ENCODE data around the gene HDAC8. TPM values are rescaled to one million over a fixed set of nuclear protein-coding genes. Genes with fewer than 3 reads are reported as not detected.

HDAC8 gene
- total RNA-seq, 2 experiments from 2014 or later = 5.8 to 6.8 TPM

- POLR2A ChIA-PET = no interaction called here
- H3K36me3 Mint-ChIP-seq (ENCODE audit: low read depth) = peaks cover 17% of the 10 kb centered on the region
- CTCF ChIA-PET = interaction anchor here (1.0 kb wide), 1 partner anchor 296 kb away, joined by 4 read pairs; the partner anchor contains the start of gene RPS4X
- H3K9me3 ChIP-seq (ENCODE audit: control insufficient read depth in 1 of 2, insufficient read depth in 1 of 2, low read length in 2 of 2) = no peaks in the 10 kb centered on the region
- peak overlapping the region; percentile 80 for H3K27ac Mint-ChIP-seq
- no peak overlapping the region for H3K27ac ChIP-seq (ENCODE audit: low read depth in 1 of 2, low read length in 2 of 2)
- peaks cover 7% of the 10 kb centered on the region for H3K36me3 ChIP-seq (ENCODE audit: insufficient read depth, low read length)
- H3K4me3 ChIP-seq (ENCODE audit: low read length) = peak overlapping the region; percentile 88
- DNase-seq (no peak), ATAC-seq (ENCODE audit: poor library complexity) (no peak)
- no peaks in the 10 kb centered on the region for H3K27me3 Mint-ChIP-seq
- no peaks in the 10 kb centered on the region for H3K9me3 Mint-ChIP-seq
- no peaks in the 10 kb centered on the region for H3K4me1 ChIP-seq (ENCODE audit: insufficient read depth, low read length)
- H3K4me1 Mint-ChIP-seq (ENCODE audit: low read depth) = peaks cover 6% of the 10 kb centered on the region
- H3K27me3 ChIP-seq (ENCODE audit: control insufficient read depth in 1 of 2, insufficient read depth in 2 of 2, low read length in 2 of 2) = peaks cover 0 to 4% of the 10 kb centered on the region in 2 experiments
- intact Hi-C loops (cut with DNase I, micrococcal nuclease) = loop anchor here in 1 of 2 experiments (10.0 kb wide), 1 partner anchor 298 kb away; the partner anchor contains the start of gene RPS4X
- peak overlapping the region; percentile 97 for H3K4me3 Mint-ChIP-seq
- TF ChIP-seq CTCF (IDR thresholded peaks at IDR 0.05) = no peak
These were observed 492 bp upstream of the HDAC8 start for GRCh38 chrX:72573158-72573511.

- H3K4me1 ChIP-seq (ENCODE audit: insufficient read depth, low read length) = no peaks in the 10 kb centered on the region
- ChIA-PET POLR2A (no interaction called here), CTCF (no interaction called here)
- H3K9me3 ChIP-seq (ENCODE audit: control insufficient read depth in 1 of 2, insufficient read depth in 1 of 2, low read length in 2 of 2) = no peaks in the 10 kb centered on the region
- Mint-ChIP-seq H3K36me3 (ENCODE audit: low read depth) (peaks cover 41% of the 10 kb centered on the region), H3K4me3 (no peak overlapping the region), H3K4me1 (ENCODE audit: low read depth) (peaks cover 10% of the 10 kb centered on the region), H3K27me3 (no peaks in the 10 kb centered on the region), H3K27ac (no peak overlapping the region), H3K9me3 (no peaks in the 10 kb centered on the region)
- TF ChIP-seq CTCF (IDR thresholded peaks at IDR 0.05) = no peak
- H3K27ac ChIP-seq (ENCODE audit: low read depth in 1 of 2, low read length in 2 of 2) = no peak overlapping the region
- peaks cover 22% of the 10 kb centered on the region for H3K36me3 ChIP-seq (ENCODE audit: insufficient read depth, low read length)
- no peaks in the 10 kb centered on the region for H3K27me3 ChIP-seq (ENCODE audit: control insufficient read depth in 1 of 2, insufficient read depth in 2 of 2, low read length in 2 of 2)
- intact Hi-C loops (cut with DNase I, micrococcal nuclease) = loop anchor here in 1 of 2 experiments (10.0 kb wide), 1 partner anchor 295 kb away; the partner anchor contains the start of gene RPS4X
- DNase-seq = no peak
- H3K4me3 ChIP-seq (ENCODE audit: low read length) = no peak overlapping the region
- ATAC-seq (ENCODE audit: poor library complexity) = no peak
These were observed 2.9 kb downstream of the HDAC8 start for GRCh38 chrX:72569786-72570185.

- no peaks in the 10 kb centered on the region for H3K9me3 Mint-ChIP-seq
- no peak for DNase-seq
- no peak overlapping the region for H3K27ac Mint-ChIP-seq
- H3K9me3 ChIP-seq (ENCODE audit: control insufficient read depth in 1 of 2, insufficient read depth in 1 of 2, low read length in 2 of 2) = no peaks in the 10 kb centered on the region
- H3K27me3 ChIP-seq (ENCODE audit: control insufficient read depth in 1 of 2, insufficient read depth in 2 of 2, low read length in 2 of 2) = no peaks in the 10 kb centered on the region
- H3K4me3 ChIP-seq (ENCODE audit: low read length) = no peak overlapping the region
- H3K36me3 ChIP-seq (ENCODE audit: insufficient read depth, low read length) = peaks cover 23% of the 10 kb centered on the region
- ATAC-seq (ENCODE audit: poor library complexity) = no peak
- ChIA-PET POLR2A (no interaction called here), CTCF (no interaction called here)
- H3K4me3 Mint-ChIP-seq = no peak overlapping the region
- intact Hi-C loops (cut with DNase I, micrococcal nuclease) = no loop called here
- H3K27me3 Mint-ChIP-seq = no peaks in the 10 kb centered on the region
- H3K4me1 ChIP-seq (ENCODE audit: insufficient read depth, low read length) = no peaks in the 10 kb centered on the region
- peaks cover 49% of the 10 kb centered on the region for H3K36me3 Mint-ChIP-seq (ENCODE audit: low read depth)
- no peak overlapping the region for H3K27ac ChIP-seq (ENCODE audit: low read depth in 1 of 2, low read length in 2 of 2)
- TF ChIP-seq CTCF (IDR thresholded peaks at IDR 0.05) = no peak
- H3K4me1 Mint-ChIP-seq (ENCODE audit: low read depth) = peaks cover 10% of the 10 kb centered on the region
These were observed 4.1 kb downstream of the HDAC8 start for GRCh38 chrX:72568406-72569092.

Measured in CD4-positive, alpha-beta T cell (primary cell).